ENCODE data around the gene GLMN.
"Not testable (repeated sequence)": the region's sequence is repeated elsewhere in the genome, so short reads cannot be mapped to it uniquely, and the experiment has no call there.

GLMN gene

DNA sequence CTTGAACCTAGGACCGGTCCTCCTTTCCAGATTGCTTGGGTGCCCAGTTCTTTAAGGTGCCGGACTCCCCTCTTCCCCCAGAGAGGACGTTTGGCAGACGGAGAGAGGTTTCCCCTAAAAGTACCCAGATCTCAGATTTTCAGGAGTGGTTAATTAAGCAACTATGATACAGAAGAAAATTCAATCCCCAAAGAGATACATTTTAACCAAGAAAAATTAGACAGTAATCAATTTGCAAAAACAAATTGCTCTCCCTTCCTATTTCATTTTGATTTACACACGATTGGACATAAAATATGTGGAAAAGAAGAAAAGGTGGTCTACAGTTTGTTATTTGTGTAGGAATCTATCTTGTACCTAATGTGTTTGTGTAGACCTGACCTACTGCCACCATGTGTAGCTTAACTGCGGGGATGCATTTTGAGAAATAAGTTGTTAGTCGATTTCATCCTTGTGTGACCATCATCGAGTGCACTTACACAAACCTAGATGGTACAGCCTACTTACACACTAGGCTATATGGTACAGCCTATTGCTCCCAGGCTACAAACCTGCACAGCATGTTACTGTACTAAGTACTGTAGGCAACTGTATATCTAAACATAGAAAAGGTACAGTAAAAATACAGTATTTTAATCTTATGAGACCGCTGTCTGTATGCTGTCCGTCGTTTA, 827 bp upstream of the GLMN start:
- DNase-seq (ENCODE audit: low read depth): no peak

DNA sequence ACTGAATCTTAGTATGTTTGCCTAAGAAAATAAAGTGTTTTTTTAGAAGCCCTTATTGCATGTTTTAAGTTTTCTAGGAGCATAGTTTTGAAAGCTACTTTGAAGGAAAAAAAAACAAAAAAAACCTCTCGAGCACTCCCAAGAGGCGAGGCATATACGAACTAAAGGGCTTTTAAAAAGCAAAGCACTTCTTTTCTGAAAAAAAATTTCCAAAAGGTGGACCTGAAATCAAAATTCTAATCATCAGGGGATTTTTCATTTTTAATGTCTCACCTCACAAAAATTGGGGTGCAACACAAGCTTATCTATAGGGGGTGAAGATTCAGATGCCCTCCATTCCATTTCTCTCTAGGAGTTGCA, 594 bp downstream of the GLMN start:
- DNase-seq (ENCODE audit: low read depth): no peak

- peak; percentile 70 for DNase-seq (ENCODE audit: low read depth)
These were observed 7.3 kb downstream of the GLMN start for GRCh38 chr1:92291372-92291999.

GRCh38 chr1:92281411-92281810, 17.4 kb downstream of the GLMN start:
- not testable (repeated sequence) for DNase-seq (ENCODE audit: low read depth)

DNA sequence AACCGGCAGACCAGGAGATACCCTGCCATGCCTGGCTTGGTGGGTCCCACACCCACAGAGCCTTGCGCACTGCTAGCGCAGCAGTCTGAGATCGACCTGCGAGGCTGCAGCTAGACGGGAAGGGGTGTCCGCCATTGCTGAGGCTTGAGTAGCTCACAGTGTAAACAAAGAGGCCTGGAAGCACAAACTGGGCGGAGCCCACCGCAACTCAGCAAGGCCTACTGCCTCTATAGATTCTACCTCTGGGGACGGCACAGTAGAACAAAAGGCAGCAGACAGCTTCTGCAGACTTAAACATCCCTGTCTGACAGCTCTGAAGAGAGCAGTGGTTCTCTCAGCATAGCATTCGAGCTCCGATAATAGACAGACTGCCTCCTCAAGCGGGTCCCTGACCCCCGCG, 19.0 kb downstream of the GLMN start:
- DNase-seq (ENCODE audit: low read depth): not testable (repeated sequence)

DNA sequence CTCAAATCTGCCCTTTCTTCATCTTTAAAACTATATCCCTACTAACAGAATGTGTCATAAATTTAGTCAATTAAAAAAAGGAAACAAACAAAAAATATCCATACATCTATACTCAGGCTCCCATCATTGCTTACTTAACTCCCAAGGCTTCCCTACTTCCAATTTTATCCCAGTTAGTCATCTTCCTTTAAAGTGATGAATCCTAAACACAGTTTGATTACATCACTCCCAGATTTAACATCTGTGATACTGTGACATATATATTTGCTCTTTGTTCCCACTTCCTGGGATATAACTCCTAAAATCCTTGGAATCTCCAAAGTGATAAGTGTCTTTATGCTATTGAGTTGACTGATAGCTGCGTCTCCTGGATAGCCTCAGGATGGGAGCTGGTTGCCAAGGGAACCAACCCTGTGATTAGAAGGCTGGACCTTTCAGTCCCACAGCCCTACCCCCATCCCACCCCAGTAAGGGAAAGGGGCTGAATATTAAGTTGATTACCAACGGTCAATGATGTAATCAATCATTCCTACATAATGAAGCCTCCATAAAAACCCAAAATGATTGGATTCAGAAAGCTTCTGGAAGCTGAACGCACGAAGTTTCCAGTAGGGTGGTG, 21.6 kb downstream of the GLMN start:
- peak; percentile 41 for DNase-seq (ENCODE audit: low read depth)

DNA sequence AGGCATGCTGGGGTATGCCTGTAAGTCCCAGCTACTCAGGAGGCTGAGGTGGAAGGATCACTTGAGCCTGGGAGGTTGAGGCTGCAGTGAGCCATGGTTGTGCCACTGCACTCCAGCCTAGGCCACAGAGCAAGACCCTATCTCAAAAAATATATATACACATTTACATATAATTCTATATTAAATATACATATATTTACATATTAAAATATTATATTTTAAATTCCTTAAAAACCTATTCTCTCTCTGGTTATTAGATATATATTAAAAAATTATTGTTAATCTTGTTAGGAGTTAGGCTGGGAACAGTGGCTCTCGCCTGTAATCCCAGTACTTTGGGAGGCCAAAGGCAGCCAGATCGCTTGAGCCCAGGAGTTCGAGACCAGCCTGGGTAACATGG, 22.7 kb downstream of the GLMN start:
- no peak for DNase-seq (ENCODE audit: low read depth)

DNA sequence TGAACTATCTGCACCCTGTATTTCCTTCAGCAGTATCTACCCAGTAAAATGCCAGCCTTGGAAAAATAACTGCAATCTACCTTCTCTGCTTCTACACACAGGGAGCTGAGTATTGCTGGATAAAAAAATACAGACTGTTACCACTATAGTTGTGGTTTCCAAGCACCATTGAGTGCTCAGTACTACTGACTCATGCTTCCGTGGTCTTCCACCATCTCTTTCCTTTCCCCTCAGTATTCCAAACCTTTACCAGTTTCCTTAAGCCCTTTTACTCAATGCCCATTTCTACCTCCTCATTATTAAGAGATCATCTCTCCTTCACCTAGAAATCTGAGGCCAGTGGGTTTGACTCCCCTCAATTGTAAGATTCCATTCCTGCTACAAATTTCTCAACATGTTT, 23.8 kb downstream of the GLMN start:
- peak; percentile 29 for DNase-seq (ENCODE audit: low read depth)

- DNase-seq (ENCODE audit: low read depth): no peak
These were observed 25.7 kb downstream of the GLMN start for GRCh38 chr1:92273039-92273438.

DNA sequence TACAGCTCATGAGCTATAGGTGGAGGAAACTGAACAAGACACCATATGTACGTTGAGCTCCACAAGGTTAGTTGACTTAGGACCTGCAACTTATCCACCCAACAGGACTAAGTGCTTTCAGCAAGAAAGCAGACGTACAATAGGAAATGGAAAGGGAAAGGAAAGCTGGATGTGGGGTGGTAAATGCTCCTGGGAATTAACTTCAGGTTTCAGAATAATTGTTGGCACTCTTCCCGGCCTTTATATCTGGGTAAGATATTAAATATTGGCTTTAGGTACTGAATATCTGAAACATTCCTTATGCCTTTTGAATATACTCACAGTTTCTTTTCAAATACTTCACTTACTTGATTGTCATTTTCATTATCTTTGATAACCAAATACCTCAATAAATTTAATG, 36.3 kb downstream of the GLMN start:
- DNase-seq (ENCODE audit: low read depth): no peak

DNA sequence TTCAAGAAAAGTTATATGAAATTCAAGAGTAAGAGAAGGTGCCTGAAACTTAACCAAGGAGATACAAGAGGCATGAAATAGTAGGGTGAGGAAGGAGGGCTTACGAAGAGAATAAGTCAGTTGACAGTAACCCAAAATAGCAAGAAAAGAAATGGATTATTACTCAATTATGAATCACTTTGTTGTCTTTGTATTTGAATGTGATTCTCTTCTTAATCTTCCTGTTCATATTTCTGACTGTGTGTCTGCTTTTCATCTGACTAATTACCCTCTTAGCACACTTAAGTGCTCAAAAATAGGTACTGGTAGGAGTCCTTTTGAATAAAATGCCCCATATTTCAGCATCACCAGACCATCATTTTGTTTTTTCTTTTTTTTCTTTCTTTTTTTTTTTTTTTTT, 39.4 kb downstream of the GLMN start:
- peak; percentile 10 for DNase-seq (ENCODE audit: low read depth)

- DNase-seq (ENCODE audit: low read depth): not testable (repeated sequence)
These were observed 44.1 kb downstream of the GLMN start for GRCh38 chr1:92254714-92255113.

DNA sequence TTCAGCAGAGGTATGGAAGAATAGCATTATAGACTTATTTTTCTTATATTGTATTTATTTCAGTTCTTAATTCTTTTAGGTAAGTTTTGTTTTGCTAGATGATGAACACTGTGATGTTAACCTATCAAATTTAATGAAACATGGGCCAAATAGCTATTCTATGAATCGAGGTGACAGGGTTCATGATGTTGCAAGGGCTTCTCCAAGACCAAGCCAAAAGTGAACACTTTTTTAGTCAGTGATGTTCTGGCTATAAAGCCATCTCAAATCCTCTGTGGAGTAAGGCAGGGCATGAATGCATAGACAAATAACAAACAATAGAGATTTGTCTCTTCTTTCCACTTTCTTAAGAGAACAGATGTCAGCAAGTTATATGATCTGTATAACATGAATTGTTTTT, 54.4 kb downstream of the GLMN start:
- peak; percentile 10 for DNase-seq (ENCODE audit: low read depth)

DNA sequence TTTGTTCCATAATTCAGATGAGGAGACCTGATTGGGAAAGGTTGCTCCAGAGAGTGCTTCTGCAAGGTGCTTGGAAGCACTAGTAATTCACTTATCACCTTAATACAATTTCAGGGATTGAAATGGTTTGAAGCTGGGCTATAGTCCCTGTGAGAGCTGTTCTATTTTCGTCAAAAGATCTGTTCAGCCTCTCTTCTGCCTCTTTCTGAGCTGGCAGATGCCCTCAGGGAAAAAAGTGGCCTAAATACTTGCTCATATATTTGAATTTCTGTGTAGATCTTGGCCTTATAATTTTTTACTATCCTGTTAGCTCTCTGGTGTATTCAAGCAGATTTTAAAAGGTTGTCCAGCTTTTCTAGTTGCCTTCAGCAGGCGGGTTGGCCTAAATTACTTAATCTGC, 58.8 kb downstream of the GLMN start:
- no peak for DNase-seq (ENCODE audit: low read depth)

GRCh38 chr1:92230736-92231135, 68.1 kb downstream of the GLMN start:
- DNase-seq (ENCODE audit: low read depth): no peak

DNA sequence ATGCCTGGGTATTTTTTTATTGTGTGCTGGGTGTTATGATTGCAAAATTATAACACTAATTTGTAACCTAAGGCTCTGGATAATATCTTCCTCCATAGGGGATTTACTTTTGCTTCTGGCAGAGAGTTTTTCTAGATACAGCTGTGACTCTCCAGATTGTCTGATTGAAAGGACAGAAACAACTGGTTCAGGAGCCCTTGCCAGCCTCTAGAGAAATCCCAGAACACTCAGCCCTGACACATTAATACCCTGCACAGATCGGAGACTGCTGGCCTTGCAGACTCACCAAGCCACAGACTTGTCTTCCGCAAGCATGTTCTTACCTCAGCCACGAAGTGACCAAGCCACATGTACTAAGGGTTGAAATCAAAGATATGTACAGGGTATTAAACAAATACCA, 70.4 kb downstream of the GLMN start:
- DNase-seq (ENCODE audit: low read depth): peak; percentile 65

DNA sequence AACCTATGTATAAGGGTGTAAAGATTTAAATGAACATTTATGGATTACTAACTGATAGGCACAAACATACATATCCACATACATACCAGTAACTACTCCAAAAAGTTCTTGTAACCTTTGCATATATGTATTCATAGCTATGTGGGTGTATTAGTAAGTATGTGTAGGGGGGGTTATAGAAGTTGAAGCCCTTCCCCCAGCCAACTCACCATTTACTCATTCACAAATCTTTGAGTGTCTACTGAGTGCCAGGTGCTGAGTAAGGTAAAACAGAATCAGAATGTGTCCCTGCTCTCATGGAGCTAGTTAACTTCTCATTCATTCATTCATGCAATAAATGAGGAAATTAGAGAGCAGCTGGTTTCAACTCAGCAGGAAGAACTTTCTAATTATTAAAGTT, 79.8 kb downstream of the GLMN start:
- no peak for DNase-seq (ENCODE audit: low read depth)

- DNase-seq (ENCODE audit: low read depth): no peak
These were observed 80.2 kb downstream of the GLMN start for GRCh38 chr1:92218559-92218958.

DNA sequence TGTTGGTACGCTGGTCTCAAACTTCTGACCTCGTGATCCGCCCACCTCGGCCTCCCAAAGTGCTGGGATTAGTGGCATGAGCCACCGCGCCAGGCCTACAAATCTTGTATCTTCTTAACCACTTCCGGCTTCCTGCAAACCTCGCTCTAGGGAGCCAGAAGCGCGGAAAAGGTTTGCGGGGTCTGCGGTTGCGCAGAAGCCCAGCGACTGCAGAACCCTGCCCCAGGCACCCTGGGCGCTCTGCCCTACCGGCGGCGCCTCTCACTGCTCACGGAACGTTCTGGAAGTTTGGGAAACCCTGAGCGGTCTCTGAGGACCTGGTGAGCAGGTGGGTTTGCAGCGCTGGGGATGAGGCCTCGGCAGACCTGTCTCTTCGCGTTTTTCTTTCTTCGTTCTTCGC, 81.1 kb downstream of the GLMN start, which contains the start of gene C1orf146:
Gene C1orf146, plus strand, starts transcription at position 195 of the 400 bp plus-strand sequence. CDS start 13,506 bp downstream, outside the sequence.
- DNase-seq (ENCODE audit: low read depth): no peak

DNA sequence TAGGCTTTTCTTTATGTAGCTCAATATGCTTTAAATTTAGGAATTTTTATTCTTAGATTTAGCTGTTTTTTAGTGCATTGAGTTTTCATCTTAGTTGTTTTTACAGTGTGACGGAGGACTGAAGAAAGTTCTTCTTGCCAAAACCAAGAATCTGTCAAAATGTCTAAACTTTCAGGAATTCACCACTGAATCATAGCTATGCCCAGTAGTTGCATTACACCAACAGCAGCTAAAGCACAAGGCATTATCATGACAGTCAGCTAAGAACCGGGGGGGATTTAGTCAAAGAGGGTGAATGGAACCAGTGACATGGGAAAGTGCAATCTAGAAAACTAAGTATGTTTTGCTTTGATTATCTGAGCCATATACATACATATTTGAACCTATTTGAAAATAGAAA, 87.6 kb downstream of the GLMN start:
- DNase-seq (ENCODE audit: low read depth): peak; percentile 85

GRCh38 chr1:92210701-92211100, 88.1 kb downstream of the GLMN start:
- peak; percentile 51 for DNase-seq (ENCODE audit: low read depth)

- DNase-seq (ENCODE audit: low read depth): no peak
These were observed 95.7 kb downstream of the GLMN start for GRCh38 chr1:92203105-92203504.

DNA sequence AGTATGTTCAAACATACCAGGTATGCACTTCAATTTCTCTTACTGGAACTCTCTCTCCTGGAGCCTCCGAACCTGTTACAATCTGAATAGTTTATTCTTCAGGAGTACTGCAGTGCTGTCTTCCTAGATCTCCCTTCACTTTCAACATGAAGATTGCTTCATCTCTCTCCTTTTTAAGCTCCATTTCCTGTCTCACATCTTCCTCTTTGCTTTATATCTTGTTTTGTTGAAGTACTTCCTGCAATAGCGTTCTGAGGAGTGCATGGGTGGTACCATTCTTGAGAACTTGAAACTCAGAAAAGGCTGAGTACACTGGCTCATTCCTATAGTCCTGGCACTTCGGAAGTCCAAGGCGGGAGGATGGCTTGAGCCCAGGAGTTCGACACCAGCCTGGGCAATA, 96.8 kb downstream of the GLMN start:
- peak; percentile 38 for DNase-seq (ENCODE audit: low read depth)
